HEK293T (cell line): ENCODE measurements around the gene RASGRP4.

Experiments
- CTCF ChIA-PET: fragments of 350-600 bp; formaldehyde crosslinking; extraction: SDS; loops from one replicate; lab custom pipeline; 2021; ENCODE audit warnings: antibody characterized with exemption, inconsistent platforms; lab: Yijun Ruan, JAX
- POLR2A ChIA-PET: fragments of 350-600 bp; formaldehyde crosslinking; extraction: SDS; loops from one replicate; lab custom pipeline; 2020; ENCODE audit warnings: antibody characterized with exemption, inconsistent platforms; lab: Yijun Ruan, JAX
- DNase-seq: peaks from one replicate; pipeline ENCODE4 v3.0.0; 2012; ENCODE audit warnings: mixed read lengths; ENCODE audit errors: extremely low spot score
- ARNT ChIP-seq: fragments of 450-650 bp; IDR thresholded peaks from 2 replicates; pipeline ENCODE4 v1.6.1; 2017; ENCODE audit warnings: mild to moderate bottlenecking
- BHLHE40 ChIP-seq: fragments of 450-650 bp; IDR thresholded peaks from 2 replicates; pipeline ENCODE4 v1.6.1; 2016; ENCODE audit warnings: mild to moderate bottlenecking, moderate library complexity, borderline replicate concordance
- CTBP1 ChIP-seq: fragments of 450-650 bp; IDR thresholded peaks from 2 replicates; pipeline ENCODE4 v1.6.1; 2016; ENCODE audit warnings: borderline replicate concordance
- ELF4 ChIP-seq: fragments of 450-650 bp; IDR thresholded peaks from 2 replicates; pipeline ENCODE4 v1.6.1; 2017; ENCODE audit warnings: antibody characterized with exemption
- FOXA1 ChIP-seq: fragments of 450-650 bp; IDR thresholded peaks from 2 replicates; pipeline ENCODE4 v1.6.1; 2016; ENCODE audit warnings: mild to moderate bottlenecking
- FOXK2 ChIP-seq: fragments of 450-650 bp; IDR thresholded peaks from 2 replicates; pipeline ENCODE4 v1.6.1; 2016; ENCODE audit warnings: mild to moderate bottlenecking
- FOXM1 ChIP-seq: fragments of 450-650 bp; IDR thresholded peaks from 2 replicates; pipeline ENCODE4 v1.6.1; 2017; ENCODE audit warnings: mild to moderate bottlenecking, borderline replicate concordance
- HDGF ChIP-seq: fragments of 450-650 bp; IDR thresholded peaks from 2 replicates; pipeline ENCODE4 v1.6.1; 2017; ENCODE audit warnings: antibody characterized with exemption, borderline replicate concordance
- L3MBTL2 ChIP-seq: fragments of 450-650 bp; conservative IDR thresholded peaks from 2 replicates; pipeline ENCODE4 v1.6.1; 2016; ENCODE audit warnings: mild to moderate bottlenecking
- LEF1 ChIP-seq: fragments of 450-650 bp; IDR thresholded peaks from 2 replicates; pipeline ENCODE4 v1.6.1; 2017; ENCODE audit warnings: mild to moderate bottlenecking, borderline replicate concordance
- NFRKB ChIP-seq: fragments of 450-650 bp; IDR thresholded peaks from 2 replicates; pipeline ENCODE4 v1.6.1; 2016; ENCODE audit warnings: mild to moderate bottlenecking, moderate library complexity
- SP1 ChIP-seq: fragments of 450-650 bp; IDR thresholded peaks from 2 replicates; pipeline ENCODE4 v1.6.1; 2017
- SUZ12 ChIP-seq: fragments of 450-650 bp; IDR thresholded peaks from 2 replicates; pipeline ENCODE4 v1.6.1; 2016; ENCODE audit warnings: mild to moderate bottlenecking
- TARDBP ChIP-seq: fragments of 450-650 bp; IDR thresholded peaks from 2 replicates; pipeline ENCODE4 v1.6.1; 2016
- ZNF384 ChIP-seq: fragments of 450-650 bp; IDR thresholded peaks from 2 replicates; pipeline ENCODE4 v1.6.1; 2016
- TF ChIP-seq, protein P1 (sequence below): fragments of 450-650 bp; IDR thresholded peaks from 2 replicates; pipeline ENCODE4 v1.6.1; 2016

The RASGRP4 gene

DNA sequence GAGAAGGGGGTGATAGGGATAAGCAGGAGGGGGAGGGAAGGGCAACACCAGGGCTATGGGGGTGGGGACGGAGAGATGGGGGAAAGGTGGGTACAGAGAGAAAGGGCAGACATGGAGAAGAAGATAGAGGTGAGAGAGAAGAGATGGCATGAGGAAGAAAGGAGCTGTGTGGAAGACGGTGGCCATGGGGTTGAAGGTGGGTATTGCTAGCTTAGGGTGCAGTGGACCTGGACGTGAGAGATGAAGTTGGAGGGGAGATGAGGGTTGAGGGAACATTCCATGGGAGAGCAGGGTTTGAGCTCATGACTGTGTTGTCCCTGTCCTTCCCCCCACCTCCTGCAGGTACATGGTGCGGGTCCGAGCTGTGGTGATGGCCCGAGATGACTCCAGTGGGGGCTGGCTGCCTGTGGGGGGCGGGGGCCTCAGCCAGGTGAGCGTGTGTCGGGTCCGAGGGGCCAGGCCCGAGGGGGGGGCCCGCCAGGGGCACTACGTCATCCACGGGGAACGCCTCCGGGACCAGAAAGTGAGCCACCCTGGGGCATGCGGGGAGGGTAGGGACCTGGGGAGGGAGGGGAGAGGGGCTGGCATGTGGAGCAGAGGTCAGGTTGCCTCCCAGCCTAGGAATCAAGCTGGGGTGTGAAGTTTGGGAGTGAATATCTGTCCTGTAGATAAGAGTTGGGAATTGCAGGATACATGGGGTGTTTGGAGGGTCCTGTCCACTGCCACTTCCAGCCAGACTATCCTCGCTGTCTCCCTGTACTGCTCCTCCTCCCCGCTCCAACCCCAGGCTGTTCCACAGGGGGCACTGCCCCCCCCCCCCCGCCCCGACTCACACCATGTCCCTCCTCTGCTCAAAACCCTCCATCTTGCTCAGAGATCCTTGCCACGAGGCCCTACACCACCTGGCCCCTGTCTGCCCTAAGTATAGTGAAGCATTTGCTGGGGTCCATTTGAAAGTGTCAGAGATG, 35.8 kb downstream of the RASGRP4 start:
- DNase-seq = no peak
- no peak for TF ChIP-seq ARNT
- no peak for TF ChIP-seq ELF4
- no peak for TF ChIP-seq FOXK2
- TF ChIP-seq ZNF384 = no peak
- no peak for TF ChIP-seq TARDBP
- no peak for TF ChIP-seq L3MBTL2
- no peak for TF ChIP-seq SUZ12
- no peak for TF ChIP-seq FOXM1
- no peak for TF ChIP-seq LEF1
- no peak for TF ChIP-seq SP1
- no peak for TF ChIP-seq NFRKB
- no peak for TF ChIP-seq BHLHE40
- TF ChIP-seq HDGF = no peak
- no peak for TF ChIP-seq FOXA1
- TF ChIP-seq, protein P1, sequence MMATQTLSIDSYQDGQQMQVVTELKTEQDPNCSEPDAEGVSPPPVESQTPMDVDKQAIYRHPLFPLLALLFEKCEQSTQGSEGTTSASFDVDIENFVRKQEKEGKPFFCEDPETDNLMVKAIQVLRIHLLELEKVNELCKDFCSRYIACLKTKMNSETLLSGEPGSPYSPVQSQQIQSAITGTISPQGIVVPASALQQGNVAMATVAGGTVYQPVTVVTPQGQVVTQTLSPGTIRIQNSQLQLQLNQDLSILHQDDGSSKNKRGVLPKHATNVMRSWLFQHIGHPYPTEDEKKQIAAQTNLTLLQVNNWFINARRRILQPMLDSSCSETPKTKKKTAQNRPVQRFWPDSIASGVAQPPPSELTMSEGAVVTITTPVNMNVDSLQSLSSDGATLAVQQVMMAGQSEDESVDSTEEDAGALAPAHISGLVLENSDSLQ = no peak
- ChIA-PET CTCF (no interaction called here), POLR2A (interaction anchor here (1.3 kb wide), 1 partner anchor 13 kb away, joined by 4 read pairs; the partner anchor contains the start of gene FAM98C)

DNA sequence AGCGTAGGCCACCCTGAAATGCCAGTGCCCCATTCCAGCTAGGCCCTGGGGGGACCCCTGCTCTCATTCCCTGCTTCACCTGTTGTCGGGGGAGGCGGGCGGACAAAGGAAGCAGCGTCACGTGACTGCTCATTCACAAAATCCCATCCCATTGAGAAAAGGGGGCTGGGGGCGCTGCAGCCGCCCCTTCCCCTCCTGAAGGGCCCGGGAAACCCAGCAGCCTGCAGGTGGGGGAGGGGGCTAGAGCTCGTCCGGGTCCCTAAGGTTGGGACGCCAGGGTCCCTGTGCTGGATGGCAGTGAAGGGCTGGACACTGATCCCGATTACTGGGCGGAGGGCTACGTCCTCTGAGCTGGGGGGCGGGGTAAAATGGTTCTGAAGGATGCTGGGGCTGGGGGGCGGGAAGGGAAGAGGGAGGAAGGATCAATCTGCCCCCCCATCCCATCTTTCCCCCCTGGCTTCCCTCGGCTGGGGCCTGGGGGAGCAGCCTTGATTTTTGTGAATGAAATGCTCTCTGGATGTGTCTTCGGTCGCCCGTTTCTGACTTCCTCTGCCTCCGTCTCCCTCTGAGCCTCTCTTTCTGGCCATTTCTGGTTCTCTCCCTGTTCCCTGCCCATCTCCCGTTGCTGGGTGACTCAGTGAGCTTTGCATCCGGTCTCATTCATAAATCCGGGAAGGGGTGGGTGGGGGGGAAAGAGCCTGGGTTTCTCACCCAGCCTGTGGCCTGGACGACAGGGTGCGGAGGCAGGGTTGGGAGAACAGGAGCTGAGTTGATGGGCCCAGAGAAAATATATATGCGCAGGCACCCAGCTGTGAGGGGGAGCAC, 36.7 kb downstream of the RASGRP4 start:
- TF ChIP-seq CTBP1 (no peak), NFRKB (no peak), FOXM1 (no peak), BHLHE40 (no peak), HDGF (no peak), ARNT (no peak), SUZ12 (no peak), ZNF384 (no peak), L3MBTL2 (no peak), TARDBP (no peak), FOXA1 (no peak)
- TF ChIP-seq, protein P1 = no peak
- DNase-seq = no peak
- POLR2A ChIA-PET = interaction anchor here (1.3 to 2.2 kb wide), 2 partner anchors 14 kb away, joined by 4 to 23 read pairs; partner anchors contain the start of gene FAM98C
- CTCF ChIA-PET = interaction anchor here (0.6 to 1.3 kb wide), 2 partner anchors 145 to 484 kb away, joined by 3 to 4 read pairs; no protein-coding TSS in a partner anchor

DNA sequence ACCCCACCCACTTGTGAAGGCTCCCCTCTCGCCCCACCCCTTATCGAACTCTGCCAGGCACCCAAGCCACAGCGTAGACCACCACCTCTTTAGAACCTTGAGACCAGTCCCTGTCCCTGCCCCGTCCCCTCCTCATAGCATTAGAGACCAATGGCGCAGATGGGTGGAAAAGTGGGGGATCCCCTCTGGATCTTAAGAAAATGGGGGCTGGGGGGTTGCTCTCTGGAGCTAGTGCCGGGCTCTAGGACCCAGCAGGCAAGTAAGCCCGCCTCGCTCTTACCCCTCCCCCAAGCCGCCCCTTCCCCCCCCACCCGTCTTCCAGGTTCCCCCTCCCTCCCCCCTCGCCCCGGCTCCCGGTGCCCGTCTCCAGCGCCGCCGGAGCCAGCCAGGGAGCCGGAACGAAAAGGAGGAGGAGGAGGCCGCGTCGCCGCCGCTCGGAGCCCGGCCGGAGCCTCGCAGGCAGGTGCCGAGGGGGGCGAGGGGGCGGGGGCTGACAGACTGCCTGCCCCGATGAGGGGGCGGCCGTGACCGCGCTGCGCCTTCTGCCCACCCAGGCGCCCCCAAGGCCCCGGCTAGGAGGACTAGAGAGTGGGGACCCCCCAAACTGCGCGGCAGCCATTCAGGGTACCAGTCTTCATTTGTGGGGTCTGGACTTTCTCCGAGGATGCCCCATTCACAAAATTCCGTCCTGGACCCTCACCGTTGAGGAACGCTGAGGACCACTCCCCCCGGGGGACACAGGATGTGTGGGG, 37.5 kb downstream of the RASGRP4 start, which contains the start of gene SPRED3:
SPRED3 (plus strand) TSS at position 349 of the 752 bp plus-strand sequence. CDS start 1,606 bp downstream, outside the sequence.
- CTCF ChIA-PET = interaction anchor here (0.6 to 1.5 kb wide), 5 partner anchors 14 to 484 kb away, joined by 3 to 8 read pairs (median 4); partner anchors contain the start of gene FAM98C
- peak; percentile 48 for DNase-seq

DNA sequence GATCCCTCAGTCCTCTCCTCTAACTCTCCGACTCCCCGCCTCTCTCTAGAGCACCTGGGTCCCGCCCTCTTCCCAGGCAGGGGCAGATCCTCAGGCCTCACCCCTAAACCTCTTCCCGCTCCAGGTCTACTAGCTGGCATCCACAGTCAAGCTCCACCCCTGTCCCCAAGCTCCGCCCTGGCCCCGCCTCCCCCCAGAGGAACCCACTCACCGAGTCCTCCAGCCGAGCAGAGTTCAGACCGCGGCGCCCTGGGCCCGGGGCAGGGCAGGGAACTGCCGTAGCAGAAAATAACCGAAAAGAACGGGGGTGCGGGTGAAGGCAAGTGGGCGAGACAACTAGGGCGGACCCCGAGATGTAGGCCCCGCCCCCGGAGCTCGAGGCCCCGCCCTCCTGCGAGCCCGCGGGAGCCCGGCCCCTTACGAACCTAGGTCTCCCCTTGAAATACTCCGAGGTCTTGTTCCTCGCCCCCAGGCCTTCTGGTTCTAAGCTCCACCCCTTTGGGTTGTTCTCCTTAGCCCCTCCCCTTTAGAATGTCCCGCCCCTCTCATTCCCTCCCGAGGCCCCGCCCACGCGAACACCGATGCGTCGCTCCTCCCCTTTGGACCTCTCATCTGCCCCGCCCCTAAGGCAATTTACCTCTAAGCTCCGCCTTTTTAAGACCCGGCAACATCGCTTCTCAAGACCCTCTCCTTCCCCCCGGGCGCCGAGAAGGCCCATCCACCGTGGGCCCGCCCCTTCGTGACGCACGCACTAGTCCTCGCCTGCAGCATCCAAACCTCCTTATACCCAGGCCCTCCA, 38.3 kb downstream of the RASGRP4 start, which contains the start of gene GGN:
GGN (minus strand) TSS at position 485 of the 799 bp plus-strand sequence. CDS start 773 bp downstream, outside the sequence.
- peak; percentile 94 for DNase-seq
- POLR2A ChIA-PET = interaction anchor here (0.7 to 2.2 kb wide), 5 partner anchors 12 to 231 kb away, joined by 3 to 23 read pairs (median 4); partner anchors contain the start of genes EIF3K, FAM98C and PSMD8
- TF ChIP-seq HDGF (no peak), SUZ12 (no peak), SP1 (no peak), ARNT (no peak), CTBP1 (no peak), LEF1 (no peak), ZNF384 (no peak), L3MBTL2 (no peak), FOXK2 (no peak), FOXM1 (no peak), ELF4 (no peak), NFRKB (no peak), BHLHE40 (no peak), TARDBP (no peak), FOXA1 (no peak)
- TF ChIP-seq, protein P1 = no peak
- CTCF ChIA-PET = interaction anchor here (0.6 to 1.5 kb wide), 5 partner anchors 15 to 197 kb away, joined by 3 to 8 read pairs (median 4); partner anchors contain the start of genes CATSPERG and FAM98C

More for the DNA sequence above, 37.5 kb downstream of the RASGRP4 start, which contains the start of gene SPRED3:
- POLR2A ChIA-PET = interaction anchor here (1.2 to 2.2 kb wide), 3 partner anchors 14 to 230 kb away, joined by 4 to 23 read pairs (median 18); partner anchors contain the start of genes EIF3K, FAM98C and PSMD8
- TF ChIP-seq ZNF384 (no peak), TARDBP (no peak), FOXM1 (peak; percentile 24; the same call in 1 of the 2 replicates)
